Measurements from ENCODE around the gene ZNF92. TPM values are rescaled to one million over a fixed set of nuclear protein-coding genes. Genes with fewer than 3 reads are reported as not detected.
A peak's percentile ranks its signal among the peaks of the same experiment; 100 is the strongest.

Gene ZNF92
- total RNA-seq, 1 experiment from 2014 or later: 4.1 TPM

GRCh38 chr7:65438598-65438997 lies 64.9 kb downstream of the ZNF92 start:
- no peak overlapping the region for H3K4me2 ChIP-seq
- H3F3A ChIP-seq (ENCODE audit: insufficient read depth, low read depth): no peaks in the 10 kb centered on the region
- BruUV-seq (replicated peaks): no TSS peak
- H3K4me1 ChIP-seq (replicated peaks; ENCODE audit: insufficient read depth): peaks cover 11% of the 10 kb centered on the region; the same call in 1 of the 2 replicates
- ChIA-PET POLR2A (ENCODE audit: unreplicated experiment) (no interaction called here), CTCF (no interaction called here)
- no peaks in the 10 kb centered on the region for H3K9me3 ChIP-seq (ENCODE audit: insufficient read depth, low read depth)
- H4K20me1 ChIP-seq (ENCODE audit: insufficient read depth): no peaks in the 10 kb centered on the region
- peak in 1 of 2 experiments; percentile 46 for DNase-seq
- no peak overlapping the region for H3K27ac ChIP-seq
- H3K79me2 ChIP-seq (ENCODE audit: low read depth): no peaks in the 10 kb centered on the region
- TF ChIP-seq CTCF (conservative IDR thresholded peaks at IDR 0.05) (no peak), EZH2 (IDR thresholded peaks at IDR 0.05; ENCODE audit: low read depth) (no peak)
- H3K4me3 ChIP-seq: no peak overlapping the region
- H3K9me2 ChIP-seq (ENCODE audit: insufficient read depth): no peaks in the 10 kb centered on the region
- no peak overlapping the region for H2AFZ ChIP-seq
- no peaks in the 10 kb centered on the region for H3K27me3 ChIP-seq (ENCODE audit: insufficient read depth, low read depth)
- intact Hi-C loops (cut with micrococcal nuclease; ENCODE audit: unreplicated experiment): no loop called here
- H3K36me3 ChIP-seq (ENCODE audit: low read depth): no peaks in the 10 kb centered on the region

GRCh38 chr7:65441010-65441409 lies 67.4 kb downstream of the ZNF92 start:
- ChIA-PET CTCF (no interaction called here), POLR2A (ENCODE audit: unreplicated experiment) (no interaction called here)
- Histone ChIP-seq H2AFZ (no peak overlapping the region), H3K9me3 (ENCODE audit: insufficient read depth, low read depth) (no peaks in the 10 kb centered on the region), H3K4me1 (replicated peaks; ENCODE audit: insufficient read depth) (peaks cover 11% of the 10 kb centered on the region; the same call in 1 of the 2 replicates), H3K4me3 (no peak overlapping the region), H3K79me2 (ENCODE audit: low read depth) (no peaks in the 10 kb centered on the region), H3K9me2 (ENCODE audit: insufficient read depth) (no peaks in the 10 kb centered on the region), H3F3A (ENCODE audit: insufficient read depth, low read depth) (no peaks in the 10 kb centered on the region), H4K20me1 (ENCODE audit: insufficient read depth) (no peaks in the 10 kb centered on the region), H3K27me3 (ENCODE audit: insufficient read depth, low read depth) (no peaks in the 10 kb centered on the region), H3K27ac (no peak overlapping the region), H3K36me3 (ENCODE audit: low read depth) (no peaks in the 10 kb centered on the region), H3K4me2 (no peak overlapping the region)
- TF ChIP-seq CTCF (conservative IDR thresholded peaks at IDR 0.05): no peak
- no peak for TF ChIP-seq EZH2 (IDR thresholded peaks at IDR 0.05; ENCODE audit: low read depth)
- no TSS peak for BruUV-seq (replicated peaks)
- intact Hi-C loops (cut with micrococcal nuclease; ENCODE audit: unreplicated experiment): no loop called here
- no peak for DNase-seq

- POLR2A ChIA-PET (ENCODE audit: unreplicated experiment): interaction anchor here (0.6 kb wide), 1 partner anchor 360 kb away, joined by 3 read pairs; no protein-coding TSS in a partner anchor
- no peak for TF ChIP-seq EZH2 (IDR thresholded peaks at IDR 0.05; ENCODE audit: low read depth)
- TF ChIP-seq CTCF (conservative IDR thresholded peaks at IDR 0.05): no peak
- no peaks in the 10 kb centered on the region for H3K79me2 ChIP-seq (ENCODE audit: low read depth)
- CTCF ChIA-PET: no interaction called here
- H3K4me1 ChIP-seq (replicated peaks; ENCODE audit: insufficient read depth): peaks cover 11% of the 10 kb centered on the region; the same call in 1 of the 2 replicates
- no peaks in the 10 kb centered on the region for H3K9me2 ChIP-seq (ENCODE audit: insufficient read depth)
- BruUV-seq (replicated peaks): no TSS peak
- no peak for DNase-seq
- H3K27ac ChIP-seq: no peak overlapping the region
- H3K4me3 ChIP-seq: no peak overlapping the region
- H3K27me3 ChIP-seq (ENCODE audit: insufficient read depth, low read depth): no peaks in the 10 kb centered on the region
- no peaks in the 10 kb centered on the region for H3K36me3 ChIP-seq (ENCODE audit: low read depth)
- H3K4me2 ChIP-seq: no peak overlapping the region
- H3F3A ChIP-seq (ENCODE audit: insufficient read depth, low read depth): no peaks in the 10 kb centered on the region
- H3K9me3 ChIP-seq (ENCODE audit: insufficient read depth, low read depth): no peaks in the 10 kb centered on the region
- no peak overlapping the region for H2AFZ ChIP-seq
- intact Hi-C loops (cut with micrococcal nuclease; ENCODE audit: unreplicated experiment): no loop called here
- H4K20me1 ChIP-seq (ENCODE audit: insufficient read depth): no peaks in the 10 kb centered on the region
These were observed 70.7 kb downstream of the ZNF92 start for GRCh38 chr7:65444205-65444842.

Data from PC-9 (cell line).